RWPE1 (cell line): Measurements from ENCODE around the gene C10orf90.

Experiments
- CTCF ChIA-PET: fragments of 350-600 bp; sonication (Branson Sonifier 250); formaldehyde crosslinking; extraction: SDS; loops from one replicate; lab custom pipeline; 2021; lab: Yijun Ruan, JAX
- POLR2A ChIA-PET: fragments of 400-600 bp; formaldehyde crosslinking; extraction: SDS; loops from one replicate; lab custom pipeline; 2020; ENCODE audit warnings: antibody characterized with exemption; ENCODE audit not compliant: low non-redundant PET; lab: Yijun Ruan, JAX
- DNase-seq: peaks from one replicate; pipeline ENCODE4 v3.0.0; 2012; ENCODE audit warnings: low spot score
- H3K27ac ChIP-seq: fragments of 450-650 bp; 2 replicates; pipeline ENCODE4 v1.5.1; 2017
- CTCF ChIP-seq: fragments of 450-650 bp; conservative IDR thresholded peaks from 2 replicates; pipeline ENCODE4 v1.5.1; 2017; ENCODE audit warnings: low read depth, mild to moderate bottlenecking

The C10orf90 gene

GRCh38 chr10:126661841-126662515 lies 8.5 kb downstream of the C10orf90 start:
- no peak for TF ChIP-seq CTCF
- CTCF ChIA-PET, result interaction anchor here (0.6 kb wide), 1 partner anchor 26 kb away, joined by 4 read pairs; no protein-coding TSS in a partner anchor
- no peak overlapping the region for H3K27ac ChIP-seq
- POLR2A ChIA-PET, result no interaction called here
- peak; percentile 66 for DNase-seq

GRCh38 chr10:126661356-126661755 lies 9.1 kb downstream of the C10orf90 start:
- no peak overlapping the region for H3K27ac ChIP-seq
- CTCF ChIA-PET, result no interaction called here
- POLR2A ChIA-PET, result no interaction called here
- no peak for DNase-seq
- TF ChIP-seq CTCF, result no peak

GRCh38 chr10:126659750-126660149 lies 10.7 kb downstream of the C10orf90 start:
- no peak overlapping the region for H3K27ac ChIP-seq
- TF ChIP-seq CTCF, result no peak
- POLR2A ChIA-PET, result no interaction called here
- CTCF ChIA-PET, result no interaction called here
- no peak for DNase-seq

GRCh38 chr10:126658928-126659327 lies 11.6 kb downstream of the C10orf90 start:
- DNase-seq, result no peak
- ChIA-PET POLR2A (no interaction called here), CTCF (no interaction called here)
- no peak overlapping the region for H3K27ac ChIP-seq
- TF ChIP-seq CTCF, result no peak

- POLR2A ChIA-PET, result no interaction called here
- CTCF ChIA-PET, result interaction anchor here (0.7 kb wide), 1 partner anchor 516 kb away, joined by 4 read pairs; no protein-coding TSS in a partner anchor
- DNase-seq, result no peak
- no peak overlapping the region for H3K27ac ChIP-seq
- TF ChIP-seq CTCF, result no peak
Observed at GRCh38 chr10:126654579-126654978, 15.9 kb downstream of the C10orf90 start.

GRCh38 chr10:126651467-126651866 lies 19.0 kb downstream of the C10orf90 start:
- ChIA-PET CTCF (no interaction called here), POLR2A (no interaction called here)
- no peak for DNase-seq
- no peak for TF ChIP-seq CTCF
- H3K27ac ChIP-seq, result no peak overlapping the region
